Kidney epithelial cell (primary cell): ENCODE data around the gene PARL. TPM values are rescaled to one million over a fixed set of nuclear protein-coding genes. Genes with fewer than 3 reads are reported as not detected.

ENCODE experiments used
- DNase-seq: peaks from one replicate; pipeline ENCODE4 v3.0.0-alpha.2; 2010; ENCODE audit warnings: low read depth
- H3K27me3 ChIP-seq: 2 replicates; pipeline ENCODE4 v1.6.0; 2011; ENCODE audit warnings: low read length; ENCODE audit not compliant: control insufficient read depth, insufficient read depth
- H3K36me3 ChIP-seq: 2 replicates; pipeline ENCODE4 v1.5.1; 2011; ENCODE audit warnings: low read length; ENCODE audit not compliant: control insufficient read depth, insufficient read depth
- H3K4me3 ChIP-seq: 2 replicates; pipeline ENCODE4 v1.5.1; 2011; ENCODE audit warnings: low read depth, mild to moderate bottlenecking, control low read depth, low read length
- CTCF ChIP-seq: IDR thresholded peaks from 2 replicates; pipeline ENCODE4 v1.5.1; 2011; ENCODE audit warnings: mild to moderate bottlenecking, moderate library complexity, low read length, control low read depth, inconsistent platforms; ENCODE audit not compliant: insufficient read depth, poor library complexity, severe bottlenecking
- total RNA-seq: library from RNA; depleted of rRNA; stranded (reverse); fragments of >200 nt; gene quantifications from 2 replicates; pipeline ENCODE4 v1.2.3, GENCODE V29; 2015

Gene PARL
- total RNA-seq, 1 donor from 2014 or later, result 45.3 TPM

- TF ChIP-seq CTCF, result no peak
- DNase-seq, result no peak
- Histone ChIP-seq H3K4me3 (no peak overlapping the region), H3K36me3 (peaks cover 8% of the 10 kb centered on the region), H3K27me3 (no peaks in the 10 kb centered on the region)
Measured at GRCh38 chr3:183807209-183807728, 77.4 kb downstream of the PARL start.

- no peak for DNase-seq
- Histone ChIP-seq H3K4me3 (no peak overlapping the region), H3K27me3 (no peaks in the 10 kb centered on the region), H3K36me3 (peaks cover 5% of the 10 kb centered on the region)
- no peak for TF ChIP-seq CTCF
Measured at GRCh38 chr3:183802989-183803388, 81.7 kb downstream of the PARL start.

GRCh38 chr3:183801601-183802000, 83.1 kb downstream of the PARL start:
- DNase-seq, result no peak
- no peak overlapping the region for H3K4me3 ChIP-seq
- no peak for TF ChIP-seq CTCF
- H3K36me3 ChIP-seq, result peaks cover 2% of the 10 kb centered on the region
- no peaks in the 10 kb centered on the region for H3K27me3 ChIP-seq

- H3K36me3 ChIP-seq, result peaks cover 2% of the 10 kb centered on the region
- no peak overlapping the region for H3K4me3 ChIP-seq
- no peak for TF ChIP-seq CTCF
- no peak for DNase-seq
- H3K27me3 ChIP-seq, result no peaks in the 10 kb centered on the region
Measured at GRCh38 chr3:183800243-183800863, 84.3 kb downstream of the PARL start.

GRCh38 chr3:183799461-183799860, 85.2 kb downstream of the PARL start:
- H3K4me3 ChIP-seq, result no peak overlapping the region
- H3K27me3 ChIP-seq, result no peaks in the 10 kb centered on the region
- H3K36me3 ChIP-seq, result peaks cover 2% of the 10 kb centered on the region
- DNase-seq, result no peak
- no peak for TF ChIP-seq CTCF

- DNase-seq, result no peak
- Histone ChIP-seq H3K4me3 (no peak overlapping the region), H3K27me3 (no peaks in the 10 kb centered on the region), H3K36me3 (peaks cover 2% of the 10 kb centered on the region)
- no peak for TF ChIP-seq CTCF
Measured at GRCh38 chr3:183797996-183798395, 86.7 kb downstream of the PARL start.
